Stimulated activated naive CD8-positive, alpha-beta T cell treated with anti-CD3 and anti-CD28 coated beads, Interleukin-15, amount 100 ng/mL, for 72 hours (primary cell): ENCODE measurements around the gene RARG.
A peak's percentile ranks its signal among the peaks of the same experiment; 100 is the strongest.

ENCODE experiments used
- ATAC-seq: fragments of 150-1000 bp; cut with Tn5 transposase; 2 replicates; pipeline ENCODE4 v1.10.0; 2021; ENCODE audit warnings: mild to moderate bottlenecking, moderate library complexity
- DNase-seq, 2 donors: peaks; one replicate each; pipeline ENCODE4 v3.0.0; 2021 to 2022
- H3K27ac Mint-ChIP-seq, 2 donors: one replicate each; pipeline ENCODE4 v1.8.0; 2022; ENCODE audit warnings: mild to moderate bottlenecking in 2 of 2, mixed read lengths in 2 of 2, moderate library complexity in 2 of 2
- H3K27me3 Mint-ChIP-seq: one replicate; pipeline ENCODE4 v1.8.0; 2022; ENCODE audit warnings: mixed read lengths
- H3K4me1 Mint-ChIP-seq: one replicate; pipeline ENCODE4 v1.8.0; 2022; ENCODE audit warnings: mild to moderate bottlenecking, mixed read lengths
- H3K4me3 Mint-ChIP-seq, 2 donors: one replicate each; pipeline ENCODE4 v1.8.0; 2022; ENCODE audit warnings: mild to moderate bottlenecking in 2 of 2, mixed read lengths in 2 of 2, moderate library complexity in 1 of 2
- H3K9me3 Mint-ChIP-seq, 2 donors: one replicate each; pipeline ENCODE4 v1.8.0; 2022; ENCODE audit warnings: mixed read lengths in 2 of 2

The RARG gene

GRCh38 chr12:53232646-53233461 is 845 bp upstream of the RARG start:
- Mint-ChIP-seq H3K4me1 (peaks cover 86% of the 10 kb centered on the region), H3K9me3 (no peaks in the 10 kb centered on the region), H3K27ac (peak overlapping the region; percentile 77), H3K4me3 (peak overlapping the region; percentile 93), H3K27me3 (no peaks in the 10 kb centered on the region)
- ATAC-seq (peak; percentile 51), DNase-seq (no peak)

DNA sequence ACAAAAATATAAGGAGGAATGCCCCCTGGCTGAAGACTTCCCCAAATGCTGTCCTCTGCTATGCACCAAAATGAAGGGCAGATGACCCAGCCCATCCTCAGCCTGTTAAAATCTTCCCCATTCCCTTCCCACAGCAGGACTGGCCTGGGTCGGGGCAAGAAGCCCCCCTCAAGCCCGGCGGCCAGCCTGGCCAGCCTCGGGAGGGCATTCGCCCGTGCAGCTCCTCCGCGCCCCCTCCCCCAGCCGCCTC is 413 bp downstream of the RARG start:
- no peaks in the 10 kb centered on the region for H3K27me3 Mint-ChIP-seq
- H3K27ac Mint-ChIP-seq: peak overlapping the region in 1 of 2 donors; percentile 39

GRCh38 chr12:53230108-53230845 is 1.7 kb downstream of the RARG start:
- peak overlapping the region; percentile 44 to 57 for H3K27ac Mint-ChIP-seq
- peak overlapping the region in 1 of 2 donors; percentile 72 for H3K4me3 Mint-ChIP-seq
- ATAC-seq (no peak), DNase-seq (no peak)
- peaks cover 91% of the 10 kb centered on the region for H3K4me1 Mint-ChIP-seq
- no peaks in the 10 kb centered on the region for H3K27me3 Mint-ChIP-seq
- H3K9me3 Mint-ChIP-seq: no peaks in the 10 kb centered on the region

More for the DNA sequence above, 413 bp downstream of the RARG start:
- Mint-ChIP-seq H3K9me3 (no peaks in the 10 kb centered on the region), H3K4me3 (peak overlapping the region; percentile 56 to 72), H3K4me1 (peaks cover 94% of the 10 kb centered on the region)
- DNase-seq (no peak), ATAC-seq (no peak)

DNA sequence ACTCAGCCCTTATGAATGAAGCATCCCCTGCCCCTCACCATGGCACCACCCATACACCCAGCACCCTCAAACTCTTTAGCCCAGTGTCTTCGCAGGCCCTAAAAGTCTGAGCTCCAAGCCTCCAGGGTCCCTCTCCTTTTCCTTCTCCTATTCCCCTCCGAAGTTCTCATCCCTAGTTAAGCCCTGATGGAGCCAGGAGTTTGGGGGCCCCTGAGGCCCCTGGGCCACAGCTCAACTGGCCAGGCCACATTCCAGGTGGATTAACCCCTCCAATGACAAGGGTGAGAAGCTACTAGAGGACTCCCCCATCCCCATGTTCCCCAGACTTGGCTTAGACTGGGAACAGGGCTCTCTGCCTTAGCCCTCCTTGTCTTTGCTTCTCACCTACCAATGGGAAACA is 2.6 kb downstream of the RARG start:
- ATAC-seq (no peak), DNase-seq (no peak)
- Mint-ChIP-seq H3K4me1 (peaks cover 92% of the 10 kb centered on the region), H3K27me3 (no peaks in the 10 kb centered on the region), H3K4me3 (peak overlapping the region in 1 of 2 donors; percentile 26), H3K9me3 (no peaks in the 10 kb centered on the region), H3K27ac (no peak overlapping the region)

- H3K4me1 Mint-ChIP-seq: peaks cover 92% of the 10 kb centered on the region
- H3K4me3 Mint-ChIP-seq: no peak overlapping the region
Observed at GRCh38 chr12:53227836-53228235, 4.2 kb downstream of the RARG start.

GRCh38 chr12:53227341-53227740 is 4.7 kb downstream of the RARG start:
- ATAC-seq (no peak), DNase-seq (no peak)
- Mint-ChIP-seq H3K4me3 (no peak overlapping the region), H3K9me3 (no peaks in the 10 kb centered on the region), H3K27me3 (no peaks in the 10 kb centered on the region), H3K4me1 (peaks cover 92% of the 10 kb centered on the region), H3K27ac (no peak overlapping the region)

More at GRCh38 chr12:53227836-53228235, 4.2 kb downstream of the RARG start:
- ATAC-seq: no peak
- DNase-seq: no peak
- H3K27ac Mint-ChIP-seq: no peak overlapping the region
- H3K9me3 Mint-ChIP-seq: no peaks in the 10 kb centered on the region
- H3K27me3 Mint-ChIP-seq: no peaks in the 10 kb centered on the region

DNA sequence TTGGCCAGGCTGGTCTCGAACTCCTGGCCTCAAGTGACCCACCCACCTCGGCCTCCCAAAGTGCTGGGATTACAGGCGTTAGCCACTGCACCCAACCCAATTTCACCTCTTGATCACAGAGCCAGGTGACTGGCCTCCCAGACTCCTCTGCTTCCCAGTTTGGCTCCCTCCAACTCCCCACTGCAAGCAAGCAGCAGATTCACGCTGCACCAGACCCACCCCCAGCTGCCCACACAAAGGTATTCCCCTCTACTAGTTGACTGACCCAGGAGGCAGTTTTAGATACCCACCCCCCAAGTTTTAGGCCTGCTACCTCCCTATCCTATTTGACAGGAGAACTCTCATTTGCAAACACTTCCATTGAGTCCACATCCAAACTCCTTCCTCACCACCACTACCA is 5.2 kb downstream of the RARG start:
- H3K4me3 Mint-ChIP-seq: no peak overlapping the region
- peaks cover 97% of the 10 kb centered on the region for H3K4me1 Mint-ChIP-seq

DNA sequence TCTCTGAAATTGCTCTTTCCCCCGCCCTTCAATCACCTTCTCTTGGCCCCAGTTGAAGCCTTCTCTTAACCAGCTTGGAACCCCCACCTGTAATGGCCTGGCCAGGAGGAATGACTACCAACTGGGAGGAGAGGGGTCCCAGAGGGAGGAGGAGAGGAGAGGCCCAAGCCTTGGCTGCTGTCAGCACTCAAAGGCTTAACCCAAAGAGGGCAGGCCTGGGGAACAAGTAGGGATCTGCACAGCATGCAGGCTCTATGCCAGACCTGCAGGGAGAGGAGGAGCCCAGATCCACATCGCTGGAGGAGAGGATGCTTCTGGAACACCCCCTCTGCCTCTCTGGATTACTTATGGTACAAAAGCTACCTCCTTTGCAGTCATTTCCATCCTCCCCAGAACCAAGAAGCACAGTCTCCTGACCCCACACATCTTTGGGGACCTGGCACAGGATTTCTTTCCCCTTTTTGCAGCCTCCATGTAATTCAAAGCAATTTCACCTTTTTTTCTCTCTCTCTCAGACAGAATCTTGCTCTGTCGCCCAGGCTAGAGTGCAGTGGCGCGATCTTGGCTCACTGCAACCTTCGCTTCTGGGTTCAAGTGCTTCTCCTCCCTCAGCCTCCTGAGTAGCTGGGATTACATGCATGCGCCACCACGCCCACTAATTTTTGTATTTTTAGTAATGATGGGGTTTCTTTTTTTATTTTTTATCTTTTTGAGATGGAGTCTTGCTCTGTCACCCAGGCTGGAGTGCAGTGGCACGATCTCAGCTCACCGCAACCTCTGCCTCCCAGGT is 6.2 kb downstream of the RARG start:
- H3K27ac Mint-ChIP-seq: no peak overlapping the region
- peaks cover 89% of the 10 kb centered on the region for H3K4me1 Mint-ChIP-seq
- ATAC-seq (no peak), DNase-seq (no peak)
- peak overlapping the region in 1 of 2 donors; percentile 5 for H3K4me3 Mint-ChIP-seq
- H3K27me3 Mint-ChIP-seq: no peaks in the 10 kb centered on the region
- H3K9me3 Mint-ChIP-seq: no peaks in the 10 kb centered on the region

More for the DNA sequence above, 5.2 kb downstream of the RARG start:
- DNase-seq (no peak), ATAC-seq (no peak)
- H3K27ac Mint-ChIP-seq: no peak overlapping the region
- H3K9me3 Mint-ChIP-seq: no peaks in the 10 kb centered on the region
- no peaks in the 10 kb centered on the region for H3K27me3 Mint-ChIP-seq

GRCh38 chr12:53224897-53225634 is 6.9 kb downstream of the RARG start:
- H3K4me3 Mint-ChIP-seq: peak overlapping the region; percentile 3 to 14
- no peak for DNase-seq

GRCh38 chr12:53224061-53224896 is 7.7 kb downstream of the RARG start:
- H3K27me3 Mint-ChIP-seq: no peaks in the 10 kb centered on the region
- DNase-seq: no peak
- ATAC-seq: no peak
- H3K9me3 Mint-ChIP-seq: no peaks in the 10 kb centered on the region
- H3K27ac Mint-ChIP-seq: peak overlapping the region; percentile 84 to 93
- peak overlapping the region; percentile 80 to 89 for H3K4me3 Mint-ChIP-seq
- peaks cover 77% of the 10 kb centered on the region for H3K4me1 Mint-ChIP-seq

More at GRCh38 chr12:53224897-53225634, 6.9 kb downstream of the RARG start:
- no peak for ATAC-seq
- Mint-ChIP-seq H3K9me3 (no peaks in the 10 kb centered on the region), H3K27ac (peak overlapping the region in 1 of 2 donors; percentile 34), H3K27me3 (no peaks in the 10 kb centered on the region), H3K4me1 (peaks cover 81% of the 10 kb centered on the region)

DNA sequence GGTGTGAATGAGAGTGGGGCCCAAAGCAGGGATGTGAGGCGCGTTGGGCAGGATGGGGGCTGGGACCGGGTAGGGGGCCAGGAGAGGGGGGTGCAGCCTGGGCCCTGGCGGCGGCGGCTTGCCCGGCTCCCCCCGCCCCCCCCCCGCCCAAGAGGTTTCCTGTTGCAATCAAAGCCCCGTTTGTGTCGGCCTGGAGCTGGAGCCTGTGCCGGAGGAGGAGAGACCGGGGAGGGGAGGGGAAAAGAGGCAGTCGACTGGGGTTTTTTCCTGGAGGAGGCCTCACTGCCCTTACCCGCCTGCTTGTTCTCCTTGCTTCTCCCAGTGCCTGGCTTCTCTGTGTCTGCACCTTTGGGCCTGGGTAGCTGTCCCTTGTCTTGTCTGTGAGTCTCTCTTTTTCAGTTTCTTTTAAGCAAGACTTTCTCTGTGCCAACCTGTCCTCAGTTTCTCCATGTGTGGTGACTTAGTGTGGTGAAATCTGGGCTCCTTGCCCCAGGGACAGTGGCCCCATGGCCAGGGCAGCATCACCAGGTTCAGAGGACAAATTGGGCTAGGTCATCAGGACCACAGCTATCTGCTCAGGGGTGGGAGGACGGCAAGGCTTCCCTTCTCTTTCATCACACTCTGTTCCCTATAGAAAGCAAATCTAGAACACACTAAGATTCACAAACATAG is 8.5 kb downstream of the RARG start:
- no peak for ATAC-seq
- no peaks in the 10 kb centered on the region for H3K27me3 Mint-ChIP-seq
- H3K27ac Mint-ChIP-seq: peak overlapping the region; percentile 86 to 93
- H3K9me3 Mint-ChIP-seq: no peaks in the 10 kb centered on the region
- no peak for DNase-seq
- H3K4me1 Mint-ChIP-seq: peaks cover 77% of the 10 kb centered on the region
- peak overlapping the region; percentile 80 to 89 for H3K4me3 Mint-ChIP-seq

GRCh38 chr12:53222806-53223261 is 9.2 kb downstream of the RARG start:
- H3K4me1 Mint-ChIP-seq: peaks cover 77% of the 10 kb centered on the region
- ATAC-seq: no peak
- no peaks in the 10 kb centered on the region for H3K27me3 Mint-ChIP-seq
- no peaks in the 10 kb centered on the region for H3K9me3 Mint-ChIP-seq
- H3K4me3 Mint-ChIP-seq: peak overlapping the region; percentile 80 to 89
- DNase-seq: no peak
- peak overlapping the region; percentile 86 to 91 for H3K27ac Mint-ChIP-seq

DNA sequence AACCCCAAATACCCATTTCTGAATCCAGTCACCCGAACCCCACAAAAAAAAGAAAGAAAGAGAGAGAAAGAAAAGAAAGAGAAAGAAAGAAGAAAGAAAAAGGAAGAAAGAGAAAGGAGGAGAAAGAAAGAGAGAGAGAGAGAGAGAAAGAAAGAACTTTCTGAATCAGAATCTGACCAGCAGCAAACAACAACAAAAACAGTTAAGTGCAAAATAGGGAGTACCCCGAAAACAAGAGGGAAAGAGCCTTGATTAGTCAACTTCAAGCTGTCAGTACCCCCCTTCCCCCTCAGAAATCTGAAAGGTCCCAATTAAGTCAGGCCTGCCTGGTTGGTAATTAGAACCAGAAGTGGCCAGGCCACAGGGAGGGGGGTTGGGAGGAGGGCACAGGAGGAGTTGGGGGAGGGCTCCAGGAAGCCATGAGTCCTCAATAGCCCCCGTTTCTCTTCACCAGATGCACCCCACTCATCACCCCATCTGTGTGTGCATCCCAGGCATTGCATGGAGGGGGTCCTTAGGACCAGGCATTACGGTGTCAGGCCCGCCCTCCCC is 9.8 kb downstream of the RARG start:
- Mint-ChIP-seq H3K4me1 (peaks cover 77% of the 10 kb centered on the region), H3K9me3 (no peaks in the 10 kb centered on the region), H3K4me3 (peak overlapping the region; percentile 80 to 89), H3K27me3 (no peaks in the 10 kb centered on the region), H3K27ac (peak overlapping the region; percentile 96)
- no peak for DNase-seq
- ATAC-seq: no peak
